Neural crest cell (in vitro differentiated cells): ENCODE data around the gene SLC6A1. TPM values are rescaled to one million over a fixed set of nuclear protein-coding genes. Genes with fewer than 3 reads are reported as not detected.
A peak's percentile ranks its signal among the peaks of the same experiment; 100 is the strongest.

Source experiments
- DNase-seq: peaks from one replicate; pipeline ENCODE4 v3.0.0; 2021; ENCODE audit warnings: low read depth, mixed read lengths, low spot score
- H3K27ac Mint-ChIP-seq: one replicate; pipeline ENCODE4 v1.8.0; 2021; ENCODE audit warnings: mild to moderate bottlenecking, mixed read lengths; ENCODE audit not compliant: unreplicated experiment
- H3K27me3 Mint-ChIP-seq: 2 replicates; pipeline ENCODE4 v1.8.0; 2021; ENCODE audit warnings: low read depth, mild to moderate bottlenecking, mixed read lengths
- H3K36me3 Mint-ChIP-seq: 2 replicates; pipeline ENCODE4 v1.8.0; 2021; ENCODE audit warnings: low read depth, mild to moderate bottlenecking, mixed read lengths
- H3K4me1 Mint-ChIP-seq: 2 replicates; pipeline ENCODE4 v1.8.0; 2021; ENCODE audit warnings: mixed read lengths
- H3K4me3 Mint-ChIP-seq: one replicate; pipeline ENCODE4 v1.8.0; 2021; ENCODE audit warnings: mild to moderate bottlenecking, mixed read lengths
- H3K9me3 Mint-ChIP-seq: 2 replicates; pipeline ENCODE4 v1.8.0; 2021; ENCODE audit warnings: mixed read lengths
- CTCF ChIP-seq: fragments of 200-600 bp; sonication (generic); conservative IDR thresholded peaks from 2 replicates; pipeline ENCODE4 v1.5.0; 2021; ENCODE audit warnings: antibody characterized with exemption, mild to moderate bottlenecking
- total RNA-seq: library from RNA; stranded (reverse); gene quantifications from 2 replicates; pipeline ENCODE4 v1.2.1, GENCODE V29; 2021

The SLC6A1 gene
- total RNA-seq, 1 donor from 2014 or later: 0.42 TPM

- Mint-ChIP-seq H3K4me3 (no peak overlapping the region), H3K36me3 (no peaks in the 10 kb centered on the region), H3K4me1 (peaks cover 2% of the 10 kb centered on the region), H3K27ac (peak overlapping the region; percentile 82), H3K9me3 (no peaks in the 10 kb centered on the region), H3K27me3 (peaks cover 15% of the 10 kb centered on the region)
- no peak for TF ChIP-seq CTCF
- no peak for DNase-seq
These were observed 36.7 kb upstream of the SLC6A1 start for GRCh38 chr3:10955711-10956453.

GRCh38 chr3:10956531-10956930, 36.0 kb upstream of the SLC6A1 start:
- Mint-ChIP-seq H3K4me1 (no peaks in the 10 kb centered on the region), H3K9me3 (no peaks in the 10 kb centered on the region), H3K36me3 (no peaks in the 10 kb centered on the region), H3K27me3 (peaks cover 15% of the 10 kb centered on the region), H3K4me3 (no peak overlapping the region), H3K27ac (no peak overlapping the region)
- no peak for DNase-seq
- TF ChIP-seq CTCF: no peak

GRCh38 chr3:10956986-10957385, 35.6 kb upstream of the SLC6A1 start:
- Mint-ChIP-seq H3K36me3 (no peaks in the 10 kb centered on the region), H3K27me3 (peaks cover 19% of the 10 kb centered on the region), H3K9me3 (no peaks in the 10 kb centered on the region), H3K4me1 (no peaks in the 10 kb centered on the region), H3K27ac (no peak overlapping the region), H3K4me3 (no peak overlapping the region)
- DNase-seq: no peak
- no peak for TF ChIP-seq CTCF

GRCh38 chr3:10957976-10958749, 34.4 kb upstream of the SLC6A1 start:
- no peaks in the 10 kb centered on the region for H3K4me1 Mint-ChIP-seq
- DNase-seq: no peak
- no peak overlapping the region for H3K27ac Mint-ChIP-seq
- no peaks in the 10 kb centered on the region for H3K36me3 Mint-ChIP-seq
- no peaks in the 10 kb centered on the region for H3K9me3 Mint-ChIP-seq
- no peak overlapping the region for H3K4me3 Mint-ChIP-seq
- H3K27me3 Mint-ChIP-seq: peaks cover 29% of the 10 kb centered on the region
- TF ChIP-seq CTCF: no peak

GRCh38 chr3:10960255-10960654, 32.3 kb upstream of the SLC6A1 start:
- TF ChIP-seq CTCF: no peak
- DNase-seq: no peak
- Mint-ChIP-seq H3K36me3 (no peaks in the 10 kb centered on the region), H3K9me3 (no peaks in the 10 kb centered on the region), H3K27me3 (peaks cover 38% of the 10 kb centered on the region), H3K4me3 (no peak overlapping the region), H3K27ac (peak overlapping the region; percentile 67), H3K4me1 (no peaks in the 10 kb centered on the region)
